ENCODE measurements around the gene CXXC5. TPM values are rescaled to one million over a fixed set of nuclear protein-coding genes. Genes with fewer than 3 reads are reported as not detected.

Gene CXXC5
- polyA plus RNA-seq, 1 donor from 2014 or later, result 24.4 TPM

- Histone ChIP-seq H3K27me3 (ENCODE audit: insufficient read depth, low read depth, low read length) (no peaks in the 10 kb centered on the region), H3K9me3 (ENCODE audit: low read length) (no peaks in the 10 kb centered on the region), H3K36me3 (ENCODE audit: insufficient read depth, low read length) (no peaks in the 10 kb centered on the region), H3K9me2 (ENCODE audit: insufficient read depth, low read length) (no peaks in the 10 kb centered on the region), H3K27ac (ENCODE audit: low read length) (no peak overlapping the region), H2AFZ (ENCODE audit: low read depth, low read length) (no peak overlapping the region), H3K4me2 (ENCODE audit: low read length) (no peak overlapping the region), H3K4me3 (ENCODE audit: low read length) (no peak overlapping the region), H3K79me2 (replicated peaks; ENCODE audit: insufficient read depth, low read length) (peaks cover 34% of the 10 kb centered on the region), H3F3A (ENCODE audit: insufficient read depth, low read length, poor library complexity, severe bottlenecking) (no peaks in the 10 kb centered on the region), H3K9ac (ENCODE audit: low read length) (no peak overlapping the region), H4K20me1 (ENCODE audit: insufficient read depth) (no peaks in the 10 kb centered on the region)
- no peak for TF ChIP-seq REST (IDR thresholded peaks at IDR 0.05; ENCODE audit: borderline replicate concordance)
- TF ChIP-seq SMC3 (conservative IDR thresholded peaks at IDR 0.05; ENCODE audit: poor library complexity), result no peak
- no peak for TF ChIP-seq TAF1 (IDR thresholded peaks at IDR 0.05; ENCODE audit: low read depth)
- no peak for TF ChIP-seq EP300 (conservative IDR thresholded peaks at IDR 0.05; ENCODE audit: poor library complexity, severe bottlenecking)
- no peak for TF ChIP-seq EZH2 (IDR thresholded peaks at IDR 0.05; ENCODE audit: borderline replicate concordance, insufficient read depth, low read length, poor library complexity, severe bottlenecking)
- no peak for TF ChIP-seq RAD21 (conservative IDR thresholded peaks at IDR 0.05)
- no peak for TF ChIP-seq MXI1 (conservative IDR thresholded peaks at IDR 0.05; ENCODE audit: poor library complexity, severe bottlenecking)
- TF ChIP-seq, protein P1, sequence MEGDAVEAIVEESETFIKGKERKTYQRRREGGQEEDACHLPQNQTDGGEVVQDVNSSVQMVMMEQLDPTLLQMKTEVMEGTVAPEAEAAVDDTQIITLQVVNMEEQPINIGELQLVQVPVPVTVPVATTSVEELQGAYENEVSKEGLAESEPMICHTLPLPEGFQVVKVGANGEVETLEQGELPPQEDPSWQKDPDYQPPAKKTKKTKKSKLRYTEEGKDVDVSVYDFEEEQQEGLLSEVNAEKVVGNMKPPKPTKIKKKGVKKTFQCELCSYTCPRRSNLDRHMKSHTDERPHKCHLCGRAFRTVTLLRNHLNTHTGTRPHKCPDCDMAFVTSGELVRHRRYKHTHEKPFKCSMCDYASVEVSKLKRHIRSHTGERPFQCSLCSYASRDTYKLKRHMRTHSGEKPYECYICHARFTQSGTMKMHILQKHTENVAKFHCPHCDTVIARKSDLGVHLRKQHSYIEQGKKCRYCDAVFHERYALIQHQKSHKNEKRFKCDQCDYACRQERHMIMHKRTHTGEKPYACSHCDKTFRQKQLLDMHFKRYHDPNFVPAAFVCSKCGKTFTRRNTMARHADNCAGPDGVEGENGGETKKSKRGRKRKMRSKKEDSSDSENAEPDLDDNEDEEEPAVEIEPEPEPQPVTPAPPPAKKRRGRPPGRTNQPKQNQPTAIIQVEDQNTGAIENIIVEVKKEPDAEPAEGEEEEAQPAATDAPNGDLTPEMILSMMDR (IDR thresholded peaks at IDR 0.05; ENCODE audit: poor library complexity, severe bottlenecking), result no peak
Measured at GRCh38 chr5:139664086-139664693, 16.0 kb downstream of the CXXC5 start.

DNA sequence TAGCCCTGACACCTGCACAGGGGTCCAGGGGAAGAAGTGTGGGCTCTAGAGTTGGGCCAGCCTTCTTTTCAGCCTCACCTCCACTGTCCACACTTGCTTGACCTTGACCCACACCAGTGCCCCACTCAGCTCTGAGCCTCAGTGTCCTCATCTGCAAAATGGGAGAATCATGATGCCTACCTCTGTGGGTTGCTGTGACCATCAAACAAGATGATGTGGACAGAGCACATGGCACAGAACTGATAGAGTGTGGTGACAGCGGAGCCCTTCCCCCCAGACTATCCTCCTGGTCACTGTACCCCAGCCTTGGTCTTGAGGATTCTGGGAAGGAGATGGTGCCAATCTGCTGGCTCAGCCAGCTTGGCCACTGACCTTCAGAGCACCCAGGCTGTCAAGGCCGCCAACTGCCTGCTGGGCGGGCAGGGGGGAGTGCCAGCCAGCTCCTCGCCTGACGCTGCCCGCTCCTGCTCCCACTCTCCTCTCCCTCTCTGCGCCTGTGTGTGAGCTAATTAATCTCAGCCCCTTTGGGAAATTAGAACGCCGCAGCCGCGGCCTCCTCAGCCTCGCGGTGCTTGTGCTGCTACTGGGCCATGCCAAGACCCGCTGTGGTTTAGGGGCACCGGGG lies 16.7 kb downstream of the CXXC5 start:
- no peak overlapping the region for H3K4me2 ChIP-seq (ENCODE audit: low read length)
- H3K9ac ChIP-seq (ENCODE audit: low read length), result no peak overlapping the region
- H3K4me3 ChIP-seq (ENCODE audit: low read length), result no peak overlapping the region
- H2AFZ ChIP-seq (ENCODE audit: low read depth, low read length), result no peak overlapping the region
- H3K9me3 ChIP-seq (ENCODE audit: low read length), result no peaks in the 10 kb centered on the region
- no peaks in the 10 kb centered on the region for H3K36me3 ChIP-seq (ENCODE audit: insufficient read depth, low read length)
- no peak overlapping the region for H3K27ac ChIP-seq (ENCODE audit: low read length)
- H4K20me1 ChIP-seq (ENCODE audit: insufficient read depth), result no peaks in the 10 kb centered on the region
- no peaks in the 10 kb centered on the region for H3K9me2 ChIP-seq (ENCODE audit: insufficient read depth, low read length)
- TF ChIP-seq EP300 (conservative IDR thresholded peaks at IDR 0.05; ENCODE audit: poor library complexity, severe bottlenecking) (no peak), REST (IDR thresholded peaks at IDR 0.05; ENCODE audit: borderline replicate concordance) (no peak), POLR2AphosphoS5 (IDR thresholded peaks at IDR 0.05) (no peak), TAF1 (IDR thresholded peaks at IDR 0.05; ENCODE audit: low read depth) (no peak), SMC3 (conservative IDR thresholded peaks at IDR 0.05; ENCODE audit: poor library complexity) (no peak), EZH2 (IDR thresholded peaks at IDR 0.05; ENCODE audit: borderline replicate concordance, insufficient read depth, low read length, poor library complexity, severe bottlenecking) (no peak), MXI1 (conservative IDR thresholded peaks at IDR 0.05; ENCODE audit: poor library complexity, severe bottlenecking) (no peak)
- H3K27me3 ChIP-seq (ENCODE audit: insufficient read depth, low read depth, low read length), result no peaks in the 10 kb centered on the region
- no peaks in the 10 kb centered on the region for H3F3A ChIP-seq (ENCODE audit: insufficient read depth, low read length, poor library complexity, severe bottlenecking)
- H3K79me2 ChIP-seq (replicated peaks; ENCODE audit: insufficient read depth, low read length), result peaks cover 32% of the 10 kb centered on the region

Data from neural cell (in vitro differentiated cells).